Pancreas (tissue), 10 donors: ENCODE data around the gene LRRC4B. TPM values are rescaled to one million over a fixed set of nuclear protein-coding genes. Genes with fewer than 3 reads are reported as not detected.
"Not testable (repeated sequence)": the region's sequence is repeated elsewhere in the genome, so short reads cannot be mapped to it uniquely, and the experiment has no call there.

Experiments
- ATAC-seq, 4 donors: fragments of 200-7000 bp; cut with Tn5 transposase; one replicate each; pipeline versions ENCODE4 v1.8.0 to v1.9.1; 2020; ENCODE audit warnings: mild to moderate bottlenecking in 4 of 4, moderate library complexity in 4 of 4
- DNase-seq, 6 donors: peaks; one replicate each; pipeline ENCODE4 v3.0.0-alpha.2; 2020
- FAIRE-seq: peaks from 2 replicates; lab custom pipeline; 2012; peaks lifted over from hg19 to GRCh38; lab: Jason Lieb, UNC
- H3K27ac ChIP-seq, 4 donors: fragments of 200-600 bp; sonication (generic); 1 replicate in 3 of 4; 2 replicates in 1 of 4; pipeline versions ENCODE4 v1.5.0 to v1.8.0; 2020
- H3K27me3 ChIP-seq, 4 donors: fragments of 200-600 bp; one replicate each; pipeline ENCODE4 v1.8.0; 2021
- H3K36me3 ChIP-seq, 3 donors: fragments of 200-600 bp; sonication (generic) in 1 of 3; one replicate each; pipeline versions ENCODE4 v1.5.0 to v1.8.0; 2020 to 2021
- H3K4me1 ChIP-seq, 3 donors: fragments of 200-600 bp; one replicate each; pipeline ENCODE4 v1.8.0; 2021
- H3K4me3 ChIP-seq, 4 donors: fragments of 200-600 bp; sonication (generic) in 2 of 4; one replicate each; pipeline versions ENCODE4 v1.5.0 to v1.8.0; 2020 to 2021
- H3K9me3 ChIP-seq, 4 donors: fragments of 200-600 bp; one replicate each; pipeline ENCODE4 v1.8.0; 2021
- WGBS, 2 donors: extraction: QIAGEN DNeasy Blood & Tissue Kit; methylation state at CpG; one replicate each; pipeline ENCODE4 v1.1.7; 2013; 5-methylcytosine and 5-hydroxymethylcytosine counted together
- intact Hi-C, 3 donors: fragments of 100-400 bp; cut with DNase I; formaldehyde crosslinking; loops; one replicate each; pipeline versions ENCODE4 v1.11.1 to v1.14.2; 2022
- polyA plus RNA-seq, 2 donors: library from polyadenylated mRNA; stranded (reverse); fragments of 200-250 nt; gene quantifications; one replicate each; pipeline ENCODE4 v1.2.3, GENCODE V29; 2013
- total RNA-seq, 6 donors: library from RNA; stranded (reverse); fragmentation: NEBNext Ultra II Directional in 4 of 6; extraction: Animal tissue kit (Norgen Biotek cat#: 25700) in 4 of 6; gene quantifications; one replicate each; pipeline versions ENCODE4 v1.2.1 to v1.2.4, GENCODE V29; 2021 to 2023
- TF ChIP-seq, protein P1 (sequence below), 4 donors: fragments of 200-600 bp; sonication (generic) in 3 of 4; IDR thresholded peaks; one replicate each; pipeline versions ENCODE4 v1.5.0 to v1.8.0; 2021; ENCODE audit warnings: antibody characterized with exemption in 4 of 4
- donor health status: healthy with polysubstance abuse.
- donor health status: DM: no; HTN: no; CAD: no; lungs with moderate emphysema.
- donor health status: DM: no; HTN: no; CAD: no.
- donor health status: control.
- donor health status: control.
- donor health status: Bipolar disorder and iron deficiency.
- donor health status: DM: yes; HTN: yes; CAD: no.
- donor health status: DM: no; HTN: no; CAD: no.
- donor health status: DM: no; HTN: no; CAD: no.
- donor health status: DM: yes; HTN: yes; CAD: no.

The LRRC4B gene
- total and polyA plus RNA-seq, 8 donors: 0.09 to 2.1 (median 0.50) TPM

- TF ChIP-seq, protein P1, sequence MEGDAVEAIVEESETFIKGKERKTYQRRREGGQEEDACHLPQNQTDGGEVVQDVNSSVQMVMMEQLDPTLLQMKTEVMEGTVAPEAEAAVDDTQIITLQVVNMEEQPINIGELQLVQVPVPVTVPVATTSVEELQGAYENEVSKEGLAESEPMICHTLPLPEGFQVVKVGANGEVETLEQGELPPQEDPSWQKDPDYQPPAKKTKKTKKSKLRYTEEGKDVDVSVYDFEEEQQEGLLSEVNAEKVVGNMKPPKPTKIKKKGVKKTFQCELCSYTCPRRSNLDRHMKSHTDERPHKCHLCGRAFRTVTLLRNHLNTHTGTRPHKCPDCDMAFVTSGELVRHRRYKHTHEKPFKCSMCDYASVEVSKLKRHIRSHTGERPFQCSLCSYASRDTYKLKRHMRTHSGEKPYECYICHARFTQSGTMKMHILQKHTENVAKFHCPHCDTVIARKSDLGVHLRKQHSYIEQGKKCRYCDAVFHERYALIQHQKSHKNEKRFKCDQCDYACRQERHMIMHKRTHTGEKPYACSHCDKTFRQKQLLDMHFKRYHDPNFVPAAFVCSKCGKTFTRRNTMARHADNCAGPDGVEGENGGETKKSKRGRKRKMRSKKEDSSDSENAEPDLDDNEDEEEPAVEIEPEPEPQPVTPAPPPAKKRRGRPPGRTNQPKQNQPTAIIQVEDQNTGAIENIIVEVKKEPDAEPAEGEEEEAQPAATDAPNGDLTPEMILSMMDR (IDR thresholded peaks at IDR 0.05): no peak
- Histone ChIP-seq H3K4me3 (no peak overlapping the region), H3K4me1 (no peaks in the 10 kb centered on the region), H3K27ac (no peak overlapping the region), H3K36me3 (no peaks in the 10 kb centered on the region), H3K9me3 (no peaks in the 10 kb centered on the region), H3K27me3 (peaks cover 0 to 21% (median 0%) of the 10 kb centered on the region in 4 donors)
- WGBS, 2 donors: 45 to 47% methylated on average over 14 of the region's 14 CpGs
- FAIRE-seq: no peak
- no peak for DNase-seq
- intact Hi-C loops: no loop called here
- ATAC-seq: no peak
Observed at GRCh38 chr19:50531171-50531612, 37.0 kb downstream of the LRRC4B start.

- not testable (repeated sequence) for ATAC-seq
- WGBS, 2 donors: 79 to 81% methylated on average over 3 of the region's 3 CpGs
Observed at GRCh38 chr19:50528052-50528451, 40.2 kb downstream of the LRRC4B start.

DNA sequence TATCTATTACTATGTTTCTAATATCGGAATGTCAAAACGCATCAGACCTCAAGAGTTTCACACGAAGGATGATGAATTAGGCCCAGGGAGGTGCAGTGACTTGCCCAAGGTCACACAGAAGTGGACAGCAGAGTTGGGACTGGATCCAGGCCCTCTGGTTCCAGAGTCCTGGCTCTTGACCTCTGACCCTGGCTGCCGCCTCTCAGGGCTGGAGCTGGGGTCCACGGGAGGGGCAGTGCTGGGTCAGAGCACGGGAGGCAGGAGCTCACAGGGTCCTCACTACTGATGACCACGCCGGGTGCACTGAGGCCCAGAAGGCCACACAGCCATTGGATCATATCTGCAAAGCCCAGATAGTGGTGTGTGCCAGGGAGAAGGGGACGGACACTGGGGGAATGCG lies 45.4 kb downstream of the LRRC4B start:
- H3K9me3 ChIP-seq: no peaks in the 10 kb centered on the region
- intact Hi-C loops: no loop called here
- H3K4me1 ChIP-seq: no peaks in the 10 kb centered on the region
- H3K36me3 ChIP-seq: no peaks in the 10 kb centered on the region
- H3K27ac ChIP-seq: no peak overlapping the region
- no peak for ATAC-seq
- WGBS, 2 donors: 70 to 74% methylated on average over 10 of the region's 10 CpGs
- no peak overlapping the region for H3K4me3 ChIP-seq
- no peak for DNase-seq
- H3K27me3 ChIP-seq: no peaks in the 10 kb centered on the region
- TF ChIP-seq, protein P1 (IDR thresholded peaks at IDR 0.05): no peak
- no peak for FAIRE-seq

More at GRCh38 chr19:50528052-50528451, 40.2 kb downstream of the LRRC4B start:
- H3K36me3 ChIP-seq, H3K27ac ChIP-seq, H3K4me1 ChIP-seq, FAIRE-seq, H3K4me3 ChIP-seq, DNase-seq, intact Hi-C loops, H3K9me3 ChIP-seq: not testable (repeated sequence)
- H3K27me3 ChIP-seq: peaks cover 0 to 21% (median 0%) of the 10 kb centered on the region in 4 donors

DNA sequence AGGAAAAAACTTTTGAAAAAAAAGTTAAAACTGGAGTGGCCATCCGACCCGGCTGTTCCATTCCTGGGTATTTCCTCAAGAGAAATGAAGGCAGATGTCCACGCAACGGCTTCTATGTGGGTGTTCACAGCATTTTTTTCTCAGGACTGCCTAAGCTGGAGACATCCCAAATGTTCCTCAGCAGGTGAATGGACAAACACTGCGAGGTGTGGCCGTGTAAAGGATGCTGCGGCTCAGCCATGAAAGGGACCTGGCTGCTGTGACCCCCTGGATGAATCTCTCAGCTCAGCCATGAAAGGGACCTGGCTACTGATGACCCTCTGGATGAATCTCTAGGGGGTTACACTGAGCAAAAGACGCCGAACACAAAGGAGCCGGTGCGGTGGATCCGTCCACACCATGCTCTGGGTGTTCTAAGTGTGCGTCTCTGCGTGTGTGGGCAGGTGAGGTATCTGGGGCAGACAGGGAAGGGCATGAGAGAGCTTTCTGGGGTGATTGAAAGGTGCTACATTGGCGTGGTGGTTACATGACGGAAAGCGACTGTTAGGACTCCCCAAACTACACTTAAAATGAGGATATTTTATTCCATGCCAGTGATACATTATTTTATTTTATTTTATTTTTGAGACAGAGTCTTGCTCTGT lies 47.3 kb downstream of the LRRC4B start:
- TF ChIP-seq, protein P1 (IDR thresholded peaks at IDR 0.05): no peak
- H3K9me3 ChIP-seq: no peaks in the 10 kb centered on the region
- no peaks in the 10 kb centered on the region for H3K4me1 ChIP-seq
- no peak overlapping the region for H3K27ac ChIP-seq
- ATAC-seq: no peak
- H3K36me3 ChIP-seq: no peaks in the 10 kb centered on the region
- H3K4me3 ChIP-seq: no peak overlapping the region
- no peaks in the 10 kb centered on the region for H3K27me3 ChIP-seq
- WGBS, 2 donors: 66 to 78% methylated on average over 17 of the region's 17 CpGs
- no peak for DNase-seq
- intact Hi-C loops: no loop called here
- FAIRE-seq: no peak

DNA sequence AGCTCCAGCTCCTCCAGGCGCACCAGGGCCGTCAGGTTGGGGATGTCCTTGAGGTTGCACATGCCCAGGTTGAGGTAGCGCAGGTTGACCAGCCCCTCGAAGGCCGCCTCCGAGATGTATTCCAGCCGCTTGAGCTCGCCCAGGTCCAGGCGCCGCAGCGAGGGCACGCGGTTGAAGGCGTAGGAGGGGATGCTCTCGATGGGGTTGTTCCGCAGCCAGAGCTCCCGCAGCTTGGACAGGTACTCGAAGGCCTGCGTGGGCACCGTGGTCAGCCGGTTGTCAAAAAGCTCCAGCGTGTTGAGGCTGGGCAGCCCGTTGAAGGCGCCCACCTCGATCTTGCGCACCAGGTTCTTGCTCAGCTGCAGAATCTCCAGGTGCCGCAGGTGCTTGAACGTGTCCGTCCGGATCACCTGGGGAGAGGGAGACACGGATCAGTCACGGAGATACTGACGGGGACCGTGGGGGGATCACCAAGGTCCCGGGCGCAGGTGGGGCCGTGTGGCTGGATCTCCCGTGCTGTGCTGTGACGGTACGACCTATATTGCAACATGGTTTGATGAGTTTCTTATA lies 49.1 kb downstream of the LRRC4B start:
- WGBS, 2 donors: 89 to 92% methylated on average over 40 of the region's 40 CpGs
- DNase-seq (peak in 1 of 6 donors; percentile 68), FAIRE-seq (no peak), ATAC-seq (no peak)
- Histone ChIP-seq H3K4me1 (no peaks in the 10 kb centered on the region), H3K27me3 (no peaks in the 10 kb centered on the region), H3K27ac (no peak overlapping the region), H3K4me3 (no peak overlapping the region), H3K9me3 (no peaks in the 10 kb centered on the region), H3K36me3 (no peaks in the 10 kb centered on the region)
- intact Hi-C loops: no loop called here
- TF ChIP-seq, protein P1 (IDR thresholded peaks at IDR 0.05): no peak
